NCI-H128 (cell line): ENCODE measurements around the gene SYCP2.

Experiments
- DNase-seq: peaks from one replicate; lab custom pipeline; 2025; ENCODE audit not compliant: unreplicated experiment; lab: John Stamatoyannopoulos, UW

SYCP2 gene

DNA sequence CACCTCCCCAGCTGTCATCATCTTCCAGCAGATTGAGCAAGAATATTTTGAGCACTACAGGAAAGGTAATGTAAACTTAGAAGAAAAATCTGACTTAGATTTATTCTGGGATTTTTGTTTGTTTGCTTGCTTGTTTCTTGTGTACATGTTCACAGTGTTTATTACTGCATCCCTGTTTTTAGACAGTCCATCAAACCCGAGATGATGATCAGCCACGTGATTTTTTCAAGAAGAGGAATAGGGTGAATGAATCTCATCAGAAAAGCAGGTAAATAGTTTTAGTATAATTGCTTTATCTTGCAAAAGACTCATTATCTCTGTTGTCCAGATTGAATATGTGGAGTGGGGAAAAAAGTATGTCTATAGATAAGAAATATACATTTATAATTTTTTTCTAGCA lies 8.8 kb upstream of the SYCP2 start:
- DNase-seq, result no peak

DNA sequence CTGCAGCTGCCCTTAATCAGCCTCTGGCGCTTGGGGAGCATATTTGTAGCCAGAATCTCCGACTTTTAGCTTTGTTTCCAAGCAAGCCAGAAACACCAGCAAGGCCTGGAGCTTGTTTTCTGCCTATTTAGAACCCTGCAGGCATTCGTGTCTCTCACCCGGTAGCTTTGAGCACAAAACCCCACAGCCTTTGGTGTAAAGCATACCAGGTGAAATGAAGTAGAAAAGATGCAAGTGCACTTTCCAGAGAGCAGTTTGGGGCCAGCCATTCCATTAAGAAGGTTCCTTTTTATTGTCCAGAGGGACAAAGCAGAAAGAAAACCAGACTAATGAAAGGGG lies 7.5 kb upstream of the SYCP2 start:
- DNase-seq, result no peak

DNA sequence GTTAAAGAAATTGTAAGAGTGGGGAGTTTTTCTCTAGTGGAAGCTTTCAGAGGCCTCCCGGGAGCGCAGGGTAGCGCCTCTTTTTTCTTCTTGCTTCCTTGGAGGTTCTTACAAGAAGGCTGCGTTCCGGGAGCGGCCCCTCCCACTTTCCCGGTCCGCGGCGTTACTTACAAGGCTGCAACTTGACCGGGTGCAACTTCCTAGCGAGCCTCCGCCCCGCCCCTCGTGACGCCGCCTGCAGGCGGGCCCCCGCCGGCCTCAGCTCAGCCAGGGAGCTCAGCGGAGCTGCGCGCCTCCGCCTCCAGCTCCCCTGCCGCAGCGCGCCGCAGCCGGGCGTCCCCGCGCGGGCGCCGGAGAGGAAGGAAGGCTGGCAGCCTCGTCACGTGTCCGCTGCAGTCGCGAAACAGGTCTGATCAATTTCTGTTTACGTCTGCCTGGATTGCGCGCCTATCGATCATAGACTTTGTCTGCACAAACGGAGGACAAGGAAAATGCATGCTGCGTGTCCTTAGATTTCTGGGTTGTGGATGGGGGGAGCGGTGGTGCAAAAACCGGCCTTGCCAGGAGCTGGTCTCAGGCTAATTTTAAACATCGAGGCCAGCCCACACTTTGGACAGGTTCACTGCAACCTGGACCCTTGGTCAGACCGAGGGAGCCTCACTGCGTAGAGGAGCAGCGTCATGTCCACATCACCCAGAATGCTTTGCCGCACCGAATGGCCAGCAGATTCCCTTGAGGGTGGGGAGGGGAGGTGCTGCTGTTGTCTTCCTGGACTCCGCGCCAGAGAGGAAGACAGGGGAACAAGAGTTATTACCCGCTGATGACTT lies 6.9 kb upstream of the SYCP2 start, which contains the start of the genes FAM217B and PPP1R3D:
FAM217B (plus strand) TSS at position 261 of the 827 bp plus-strand sequence. CDS start 3,555 bp downstream, outside the sequence.
PPP1R3D (minus strand) TSS at position 177 of the 827 bp plus-strand sequence. CDS start 374 bp downstream, outside the sequence.
- peak; percentile 72 for DNase-seq

DNA sequence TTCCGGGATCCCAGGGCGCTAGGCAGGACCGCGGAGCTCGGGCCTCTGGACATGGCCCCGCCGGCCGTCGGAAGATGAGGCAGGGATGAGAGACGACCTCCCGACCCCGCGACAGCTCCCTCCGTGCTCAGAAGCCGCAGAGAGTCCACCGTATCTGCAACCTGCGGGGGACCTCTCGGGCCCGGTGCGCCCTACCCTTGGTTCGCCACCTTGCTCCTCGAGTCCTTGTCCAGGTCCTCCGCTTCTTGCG lies 6.4 kb upstream of the SYCP2 start:
- no peak for DNase-seq

DNA sequence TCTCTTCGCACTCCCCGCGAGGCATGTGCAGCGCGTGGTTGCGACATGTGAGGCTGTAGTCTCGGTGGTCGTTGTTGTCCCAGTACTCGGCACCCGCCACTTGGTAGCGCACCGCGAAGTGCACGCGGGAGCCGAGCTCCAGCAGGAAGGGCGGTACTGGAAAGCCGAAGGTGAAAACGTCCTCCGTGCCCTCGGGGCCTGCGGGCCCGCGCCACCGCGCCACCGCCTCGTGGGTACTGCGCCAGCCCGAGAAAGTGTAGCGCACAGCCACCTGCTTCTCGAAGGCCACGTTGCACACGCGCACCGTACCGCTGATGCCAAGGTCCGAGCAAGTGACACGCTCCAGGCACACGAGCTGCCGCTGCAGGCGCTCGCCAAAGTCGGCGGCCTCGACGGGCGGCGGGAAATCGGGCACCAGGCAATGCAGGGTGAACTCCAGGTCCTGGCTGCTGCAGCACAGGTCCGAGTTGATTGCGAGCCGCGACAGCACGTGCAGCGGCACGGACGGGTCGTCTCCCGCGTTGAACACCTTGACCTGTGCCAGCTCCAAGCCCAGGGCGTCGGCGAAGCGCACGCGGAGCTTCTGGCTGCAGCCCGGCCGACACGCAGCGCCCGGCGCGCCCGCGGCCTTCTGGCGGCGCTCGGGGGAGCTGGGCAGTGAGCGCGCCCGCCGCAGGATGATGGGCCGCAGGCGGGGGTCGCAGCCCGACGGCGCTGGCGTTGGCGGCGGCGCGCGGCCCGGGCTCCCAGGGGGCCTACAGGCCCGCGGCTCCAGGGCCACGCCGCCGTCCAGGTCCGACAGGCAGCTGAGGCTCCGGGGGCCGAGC lies 5.8 kb upstream of the SYCP2 start:
- no peak for DNase-seq

DNA sequence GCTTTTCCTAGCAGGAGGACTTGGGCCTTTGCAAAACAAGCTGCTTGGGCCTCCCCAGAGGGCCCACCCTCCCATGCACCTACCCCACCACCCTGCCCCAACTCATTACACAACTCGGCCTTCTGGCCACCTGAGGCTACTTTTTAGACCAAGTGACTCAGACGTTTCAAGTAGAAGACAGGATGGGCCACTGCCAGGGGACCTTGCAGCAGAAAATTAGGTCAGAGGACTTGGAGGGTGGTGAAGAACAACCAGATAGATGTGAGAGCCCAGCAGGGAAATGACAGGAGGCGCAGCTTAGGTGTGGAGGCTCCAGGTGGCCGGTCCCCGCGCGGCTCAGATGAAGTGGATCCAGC lies 5.2 kb upstream of the SYCP2 start:
- no peak for DNase-seq

DNA sequence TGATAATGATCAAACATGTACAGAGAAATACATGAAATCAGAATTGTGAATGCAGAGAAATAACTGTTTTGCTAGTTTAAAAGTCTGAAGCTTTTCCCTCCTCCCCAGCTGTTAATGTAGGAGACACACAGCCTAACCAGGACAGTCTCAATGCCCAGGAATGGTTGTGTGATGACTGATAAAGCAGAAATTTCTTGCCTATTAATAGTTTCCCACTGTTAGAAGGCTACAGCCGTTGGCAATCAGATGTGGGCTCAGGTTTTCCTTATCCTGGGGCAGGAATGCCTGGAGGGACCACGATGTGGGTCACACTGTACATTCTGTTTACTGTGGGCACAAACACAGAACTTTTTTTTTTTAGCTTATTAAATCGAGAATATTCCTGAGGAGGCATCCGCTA lies 4.8 kb upstream of the SYCP2 start:
- DNase-seq, result no peak

DNA sequence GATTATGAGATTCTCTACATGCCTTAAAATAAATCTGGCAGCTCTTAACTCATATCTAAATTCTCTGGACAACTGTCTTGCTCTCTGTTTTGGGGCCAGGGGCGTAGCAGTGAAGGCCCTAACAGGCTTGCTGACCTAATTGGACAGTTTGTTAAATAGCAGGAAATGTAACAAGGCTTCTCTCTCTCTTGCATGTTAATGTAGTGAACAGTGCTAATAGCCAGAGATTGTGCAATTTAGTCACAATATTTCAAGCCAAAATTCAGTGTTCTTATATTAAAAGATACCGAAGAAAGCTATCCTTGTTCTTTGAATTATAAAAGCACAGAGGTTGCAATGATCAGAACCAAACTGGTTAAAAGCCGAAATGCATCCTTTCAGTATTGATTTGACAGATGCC lies 3.7 kb upstream of the SYCP2 start:
- DNase-seq, result no peak

DNA sequence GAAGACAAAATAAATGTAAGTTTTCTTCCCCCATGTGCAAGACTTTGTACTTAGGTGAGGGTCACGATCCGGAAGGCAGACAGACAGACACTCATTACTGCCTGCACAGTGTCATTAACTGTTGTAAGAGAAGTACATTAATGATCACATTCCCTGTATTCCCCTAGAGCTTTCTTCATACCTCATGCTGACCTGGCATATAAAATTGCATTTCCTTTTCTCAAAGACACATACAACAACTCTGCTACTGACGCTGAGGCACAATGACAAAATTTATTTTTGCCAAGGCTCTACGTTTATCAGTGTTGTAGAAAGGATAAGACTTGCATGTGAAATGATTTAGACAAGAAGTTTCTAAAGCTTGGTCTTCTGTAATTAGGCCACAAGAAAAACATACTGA lies 3.0 kb upstream of the SYCP2 start:
- DNase-seq, result no peak

DNA sequence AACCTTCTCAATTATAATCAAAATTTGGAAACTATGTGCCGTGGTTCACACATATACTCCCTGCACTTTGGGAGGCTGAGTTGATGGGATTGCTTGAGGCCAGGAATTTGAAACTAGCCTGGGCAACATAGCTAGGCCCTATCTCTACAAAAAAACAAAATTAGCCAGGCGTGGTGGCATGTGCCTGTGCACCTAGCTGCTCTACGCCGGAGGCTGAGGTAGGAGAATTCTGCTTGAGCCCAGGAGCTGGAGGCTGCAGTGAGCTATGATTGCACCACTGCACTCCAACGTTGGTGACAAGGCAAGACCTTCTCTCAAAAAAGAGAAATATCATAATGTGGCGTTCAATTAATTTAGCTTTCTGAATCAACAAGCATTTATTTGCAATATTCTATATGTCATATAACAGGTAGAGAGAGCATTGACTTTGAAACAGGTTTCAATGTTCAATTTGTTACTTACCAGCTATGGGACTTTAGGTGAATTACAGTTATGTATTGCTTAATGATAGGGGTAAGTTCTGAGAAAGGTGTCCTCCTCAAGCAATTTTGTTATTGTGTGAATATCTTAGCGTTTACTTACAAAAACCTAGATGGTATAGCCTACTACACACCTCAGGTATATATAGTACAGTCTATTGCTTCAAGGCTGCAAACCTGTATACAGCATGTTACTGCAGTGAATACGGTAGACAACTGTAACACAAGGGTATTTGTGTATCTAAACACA lies 2.2 kb upstream of the SYCP2 start:
- no peak for DNase-seq

DNA sequence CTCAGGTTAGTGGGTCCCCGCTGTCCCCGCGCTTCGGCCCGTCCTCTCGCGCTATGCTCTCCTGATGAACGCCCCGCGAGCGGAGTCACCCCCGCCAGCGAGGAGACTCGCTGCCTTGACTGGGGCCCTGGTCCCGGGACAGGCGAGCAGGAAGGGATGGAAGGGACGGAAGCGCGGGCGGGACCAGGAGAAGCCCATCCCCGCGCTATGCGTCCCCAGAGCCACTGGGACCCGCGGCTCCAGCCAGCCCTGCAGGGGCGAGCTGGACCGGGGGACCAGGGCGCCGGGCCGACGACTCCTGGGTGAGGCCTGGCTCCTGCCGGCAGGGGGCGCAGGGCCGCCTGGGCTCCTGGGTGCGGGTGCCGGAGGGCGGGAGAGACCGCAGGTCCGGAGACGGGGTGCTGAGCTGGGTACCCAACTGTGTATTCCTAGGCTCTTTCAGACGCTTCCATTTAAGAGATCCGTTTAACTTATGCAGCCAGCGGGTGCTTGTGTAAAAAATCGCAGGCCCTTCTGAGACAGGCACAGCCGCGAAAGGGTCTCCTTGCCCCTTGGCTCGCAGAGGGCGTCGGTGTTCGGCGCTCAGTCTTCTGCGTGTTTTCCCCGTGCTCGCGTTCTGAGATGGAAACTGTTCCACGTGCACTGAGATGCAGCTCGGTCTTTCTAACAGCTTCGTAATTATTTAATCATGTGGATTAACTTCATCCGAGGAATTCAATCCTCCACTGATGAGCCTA lies 580 bp upstream of the SYCP2 start:
- DNase-seq, result no peak

DNA sequence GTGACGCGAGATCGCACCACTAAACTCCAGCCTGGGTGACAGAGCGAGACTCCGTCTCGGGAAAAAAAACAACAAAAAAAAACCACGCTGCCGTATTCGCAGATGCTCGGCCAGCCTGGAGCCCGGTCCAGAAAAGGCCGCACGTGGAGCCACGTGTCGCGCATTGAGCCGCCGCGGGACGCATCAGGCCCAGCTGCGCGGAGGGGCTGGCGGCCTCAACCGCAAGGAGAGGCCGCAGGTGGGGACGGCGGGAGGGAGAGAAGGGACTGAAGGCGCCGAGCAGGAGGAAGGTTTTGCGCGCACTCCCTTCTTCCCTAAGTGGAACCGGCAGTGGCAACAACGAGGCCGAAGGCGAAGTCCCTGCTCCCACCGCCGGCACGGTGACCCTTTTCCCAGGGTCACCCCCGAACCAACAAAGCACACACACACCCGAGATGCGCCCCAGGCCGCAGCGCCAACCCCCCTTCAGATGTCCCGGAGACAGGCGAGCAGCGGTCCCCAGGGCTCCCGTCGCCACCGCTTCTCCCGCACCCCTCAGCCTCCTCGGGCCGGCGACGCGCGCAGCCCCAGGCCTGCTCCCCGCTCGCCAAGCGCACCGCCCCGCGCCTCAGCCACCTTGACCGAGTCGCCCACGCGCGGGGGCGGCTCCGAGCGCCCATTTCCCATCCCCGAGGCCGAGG lies 681 bp downstream of the SYCP2 start:
- no peak for DNase-seq

DNA sequence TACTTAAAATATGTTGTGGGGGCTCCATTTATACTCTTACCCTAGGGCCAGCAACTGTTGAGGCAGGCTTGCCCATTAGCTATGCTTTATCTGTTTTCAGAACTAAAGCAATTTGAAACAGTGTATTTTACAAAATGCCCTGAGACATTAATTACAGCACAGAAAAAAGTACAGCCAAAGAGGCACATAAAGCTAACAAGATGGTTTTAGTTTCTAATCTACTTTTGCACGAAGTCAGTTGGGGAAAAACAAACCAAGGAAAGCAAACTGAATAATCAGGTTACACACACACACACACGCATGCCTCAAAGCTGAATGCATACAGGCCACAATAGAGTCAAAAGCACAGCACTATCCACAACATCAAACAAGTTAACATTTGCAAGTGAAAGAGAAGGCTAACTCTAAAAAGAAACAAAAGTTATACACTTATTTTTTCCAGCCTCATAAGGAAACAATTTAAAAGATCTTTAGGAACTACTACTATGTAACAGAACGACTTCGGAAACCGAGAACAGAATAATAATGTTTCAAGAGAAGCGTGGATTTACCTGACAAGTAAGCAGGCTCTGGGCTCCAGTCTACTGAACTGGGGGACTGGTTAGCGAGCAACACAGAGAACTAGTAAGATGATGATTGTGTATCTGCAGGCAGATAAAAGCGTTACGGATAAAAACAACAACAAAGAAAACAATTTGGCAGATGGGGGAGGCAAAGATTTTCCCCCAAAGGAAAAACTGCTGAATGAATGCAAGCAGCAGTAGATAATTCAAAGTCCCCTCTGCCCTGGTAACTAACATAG lies 1.7 kb downstream of the SYCP2 start:
- DNase-seq, result no peak

DNA sequence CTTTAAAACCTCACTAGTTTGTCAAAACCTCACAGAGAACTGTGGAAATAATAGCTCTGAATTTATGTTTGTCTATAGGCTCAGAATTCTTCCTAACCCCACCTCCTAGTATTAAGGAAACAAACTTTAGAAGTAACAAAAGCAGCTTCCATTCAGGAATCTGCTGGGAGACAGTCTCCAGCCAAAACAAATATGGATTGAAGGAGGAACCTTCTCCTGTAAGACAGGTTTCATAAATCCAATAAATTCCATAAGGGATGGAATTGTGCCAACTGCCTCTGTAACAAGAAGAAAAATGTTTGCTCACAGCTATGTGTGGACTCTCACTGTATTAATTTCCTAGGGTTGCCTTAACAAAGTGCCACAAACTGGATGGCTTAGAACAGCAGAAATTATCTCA lies 7.5 kb downstream of the SYCP2 start:
- no peak for DNase-seq

DNA sequence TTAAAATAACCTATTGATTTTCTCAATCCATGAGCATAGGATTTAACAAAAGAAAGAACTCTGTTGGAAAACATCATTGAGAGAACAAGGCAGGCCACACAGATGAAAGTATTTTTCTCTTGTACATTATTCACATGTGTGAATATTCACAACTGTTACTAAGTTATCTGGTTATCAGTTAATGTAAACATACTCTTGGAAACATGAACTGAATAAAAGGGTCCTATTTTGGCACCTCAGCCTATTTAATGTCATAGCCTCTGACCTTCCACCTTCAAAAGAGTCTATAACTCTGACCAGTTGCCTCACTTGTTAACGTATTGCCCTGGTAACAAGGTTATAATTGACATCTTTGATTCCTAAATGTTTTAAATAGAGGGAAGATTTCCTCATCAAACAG lies 8.1 kb downstream of the SYCP2 start:
- no peak for DNase-seq

DNA sequence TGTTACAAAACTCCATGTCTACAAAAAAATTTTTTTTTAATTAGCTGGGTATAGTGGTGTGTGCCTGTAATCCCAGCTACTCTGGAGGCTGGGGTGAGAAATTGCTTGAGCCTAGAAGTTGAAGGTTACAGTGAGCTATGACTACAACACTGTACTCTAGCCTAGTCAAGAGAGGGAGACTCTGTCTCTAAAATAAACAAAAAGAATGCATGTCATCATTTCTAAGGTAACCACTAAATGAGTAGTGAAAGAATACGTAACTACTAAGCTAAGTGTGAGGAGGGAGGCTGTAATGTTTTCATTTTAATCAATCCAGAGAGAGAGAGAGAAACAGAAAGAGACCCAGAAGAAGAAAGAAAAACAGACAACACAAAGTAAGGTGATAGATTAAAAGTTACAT lies 9.9 kb downstream of the SYCP2 start:
- DNase-seq, result no peak

DNA sequence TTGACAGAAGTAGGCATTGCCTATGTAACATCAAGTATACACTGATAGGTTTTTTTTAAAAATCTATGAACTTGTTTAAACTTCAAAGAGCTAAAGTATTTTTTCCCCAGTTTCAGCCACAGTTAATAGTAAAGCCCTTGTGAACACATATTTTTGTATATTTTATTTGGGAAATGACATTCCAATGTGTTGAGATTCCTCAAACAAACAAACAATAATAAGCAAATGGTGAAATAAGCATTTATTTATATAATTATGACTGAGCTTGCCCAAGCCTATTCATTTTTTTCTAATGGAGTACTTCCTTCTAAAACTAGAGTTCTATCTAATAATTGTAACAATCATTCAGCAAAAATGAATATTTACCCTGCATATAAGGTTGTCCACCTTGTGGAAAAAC lies 12.5 kb downstream of the SYCP2 start:
- DNase-seq, result no peak

DNA sequence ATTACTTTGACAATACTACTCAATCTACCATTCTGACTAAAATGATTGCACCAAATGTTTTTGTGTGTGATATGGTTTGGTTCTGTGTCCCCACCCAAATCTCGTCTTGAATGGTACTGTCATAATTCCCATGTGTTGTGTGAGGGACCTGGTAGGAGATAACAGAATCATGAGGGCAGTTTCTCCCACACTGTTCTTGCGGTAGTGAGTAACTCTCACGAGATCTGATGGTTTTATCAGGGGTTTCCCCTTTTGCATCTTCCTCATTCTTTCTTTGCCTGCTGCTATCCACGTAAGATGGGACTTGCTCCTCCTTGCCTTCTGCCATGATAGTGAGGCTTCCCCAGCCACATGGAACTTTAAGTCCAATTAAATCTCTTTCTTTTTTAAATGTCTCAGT lies 20.8 kb downstream of the SYCP2 start:
- DNase-seq, result no peak

DNA sequence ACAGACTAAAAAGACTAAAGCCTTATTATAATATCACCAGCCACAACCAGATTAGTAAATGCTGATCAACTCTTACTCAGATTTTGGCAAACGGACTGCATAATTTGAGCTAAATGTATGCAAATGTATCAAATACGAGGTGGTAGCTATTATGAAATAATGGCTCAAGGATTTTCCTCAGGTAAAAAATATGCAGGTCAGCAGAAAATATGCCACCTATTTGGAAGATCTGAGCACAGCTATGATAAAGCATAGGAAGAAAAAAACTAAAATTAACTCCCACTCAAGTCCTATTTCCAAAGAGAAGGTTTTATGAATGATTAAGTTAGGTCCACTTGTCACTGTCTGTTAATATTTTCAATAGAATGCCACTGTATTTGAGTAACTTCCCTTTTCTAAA lies 22.4 kb downstream of the SYCP2 start:
- no peak for DNase-seq

DNA sequence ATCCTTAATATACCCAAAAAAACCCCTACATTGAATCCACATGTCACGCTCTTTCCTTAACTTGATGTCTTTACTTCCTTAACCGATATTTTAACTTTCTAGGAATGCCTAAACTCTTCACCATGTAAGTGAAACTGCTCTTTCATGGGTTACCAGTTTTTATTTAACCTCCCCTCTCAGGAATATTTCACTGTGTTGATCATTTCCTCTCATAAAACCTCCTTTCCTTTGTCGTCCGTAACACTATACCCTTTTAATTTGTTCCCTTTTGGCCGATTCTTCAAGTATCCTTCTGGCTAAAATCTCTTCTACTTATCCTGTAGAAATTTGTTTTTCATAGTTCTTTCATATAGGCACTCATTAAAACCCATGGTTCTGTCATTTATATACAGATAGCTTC lies 24.6 kb downstream of the SYCP2 start:
- no peak for DNase-seq
